ENCODE data around the gene TRIO. TPM values are rescaled to one million over a fixed set of nuclear protein-coding genes. Genes with fewer than 3 reads are reported as not detected.
A peak's percentile ranks its signal among the peaks of the same experiment; 100 is the strongest.

Gene TRIO
- total RNA-seq, 1 experiment from 2014 or later: 88.8 TPM

GRCh38 chr5:14416621-14417275 is 273.6 kb downstream of the TRIO start:
- TF ChIP-seq FOXP4 (CRISPR knock-in tag; IDR thresholded peaks at IDR 0.05) (no peak), NFE2L1 (CRISPR knock-in tag; IDR thresholded peaks at IDR 0.05) (no peak)
- peak overlapping the region; percentile 73; the same call in 1 of the 2 replicates for H3K27ac Mint-ChIP-seq
- DNase-seq (ENCODE audit: low spot score) (no peak), ATAC-seq (peak; percentile 21)
- ChIA-PET CTCF (interaction anchor here (0.7 to 1.9 kb wide), 4 partner anchors 12 to 232 kb away, joined by 3 to 9 read pairs (median 4); no protein-coding TSS in a partner anchor), POLR2A (no interaction called here)
- peaks cover 31% of the 10 kb centered on the region for H3K36me3 Mint-ChIP-seq
- peaks cover 54% of the 10 kb centered on the region for H3K4me1 Mint-ChIP-seq
- H3K9me3 Mint-ChIP-seq: no peaks in the 10 kb centered on the region
- no peak overlapping the region for H3K4me3 Mint-ChIP-seq
- H3K27me3 Mint-ChIP-seq (ENCODE audit: low read depth): no peaks in the 10 kb centered on the region

- CTCF ChIA-PET: interaction anchor here (0.7 to 1.9 kb wide), 4 partner anchors 12 to 231 kb away, joined by 3 to 9 read pairs (median 4); no protein-coding TSS in a partner anchor
Measured at GRCh38 chr5:14417276-14417730, 274.2 kb downstream of the TRIO start.

GRCh38 chr5:14417792-14418765 is 274.9 kb downstream of the TRIO start:
- no peaks in the 10 kb centered on the region for H3K27me3 Mint-ChIP-seq (ENCODE audit: low read depth)
- ChIA-PET CTCF (interaction anchor here (1.4 to 1.9 kb wide), 2 partner anchors 87 to 230 kb away, joined by 4 to 9 read pairs; no protein-coding TSS in a partner anchor), POLR2A (interaction anchor here (0.6 kb wide), 1 partner anchor 26 kb away, joined by 4 read pairs; no protein-coding TSS in a partner anchor)
- no peak for DNase-seq (ENCODE audit: low spot score)
- H3K36me3 Mint-ChIP-seq: peaks cover 38% of the 10 kb centered on the region
- peak overlapping the region; percentile 85 for H3K27ac Mint-ChIP-seq
- no peak overlapping the region for H3K4me3 Mint-ChIP-seq
- peaks cover 52% of the 10 kb centered on the region for H3K4me1 Mint-ChIP-seq
- no peaks in the 10 kb centered on the region for H3K9me3 Mint-ChIP-seq
- ATAC-seq: peak; percentile 27
- TF ChIP-seq NFATC4 (CRISPR knock-in tag; IDR thresholded peaks at IDR 0.05): no peak
- TF ChIP-seq CBFB (CRISPR knock-in tag; IDR thresholded peaks at IDR 0.05; ENCODE audit: low read depth): no peak
- TF ChIP-seq ZNF425 (CRISPR knock-in tag; conservative IDR thresholded peaks at IDR 0.05): no peak
- no peak for TF ChIP-seq CREM (CRISPR knock-in tag; IDR thresholded peaks at IDR 0.05)
- no peak for TF ChIP-seq PREB (CRISPR knock-in tag; IDR thresholded peaks at IDR 0.05; ENCODE audit: borderline replicate concordance)
- no peak for TF ChIP-seq ZNF219 (CRISPR knock-in tag; IDR thresholded peaks at IDR 0.05; ENCODE audit: borderline replicate concordance)
- TF ChIP-seq, protein P1, sequence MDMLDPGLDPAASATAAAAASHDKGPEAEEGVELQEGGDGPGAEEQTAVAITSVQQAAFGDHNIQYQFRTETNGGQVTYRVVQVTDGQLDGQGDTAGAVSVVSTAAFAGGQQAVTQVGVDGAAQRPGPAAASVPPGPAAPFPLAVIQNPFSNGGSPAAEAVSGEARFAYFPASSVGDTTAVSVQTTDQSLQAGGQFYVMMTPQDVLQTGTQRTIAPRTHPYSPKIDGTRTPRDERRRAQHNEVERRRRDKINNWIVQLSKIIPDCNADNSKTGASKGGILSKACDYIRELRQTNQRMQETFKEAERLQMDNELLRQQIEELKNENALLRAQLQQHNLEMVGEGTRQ (CRISPR knock-in tag; IDR thresholded peaks at IDR 0.05): no peak
- no peak for TF ChIP-seq ZNF416 (CRISPR knock-in tag; IDR thresholded peaks at IDR 0.05)
- no peak for TF ChIP-seq CREB1 (CRISPR knock-in tag; IDR thresholded peaks at IDR 0.05)
- TF ChIP-seq, protein P2, sequence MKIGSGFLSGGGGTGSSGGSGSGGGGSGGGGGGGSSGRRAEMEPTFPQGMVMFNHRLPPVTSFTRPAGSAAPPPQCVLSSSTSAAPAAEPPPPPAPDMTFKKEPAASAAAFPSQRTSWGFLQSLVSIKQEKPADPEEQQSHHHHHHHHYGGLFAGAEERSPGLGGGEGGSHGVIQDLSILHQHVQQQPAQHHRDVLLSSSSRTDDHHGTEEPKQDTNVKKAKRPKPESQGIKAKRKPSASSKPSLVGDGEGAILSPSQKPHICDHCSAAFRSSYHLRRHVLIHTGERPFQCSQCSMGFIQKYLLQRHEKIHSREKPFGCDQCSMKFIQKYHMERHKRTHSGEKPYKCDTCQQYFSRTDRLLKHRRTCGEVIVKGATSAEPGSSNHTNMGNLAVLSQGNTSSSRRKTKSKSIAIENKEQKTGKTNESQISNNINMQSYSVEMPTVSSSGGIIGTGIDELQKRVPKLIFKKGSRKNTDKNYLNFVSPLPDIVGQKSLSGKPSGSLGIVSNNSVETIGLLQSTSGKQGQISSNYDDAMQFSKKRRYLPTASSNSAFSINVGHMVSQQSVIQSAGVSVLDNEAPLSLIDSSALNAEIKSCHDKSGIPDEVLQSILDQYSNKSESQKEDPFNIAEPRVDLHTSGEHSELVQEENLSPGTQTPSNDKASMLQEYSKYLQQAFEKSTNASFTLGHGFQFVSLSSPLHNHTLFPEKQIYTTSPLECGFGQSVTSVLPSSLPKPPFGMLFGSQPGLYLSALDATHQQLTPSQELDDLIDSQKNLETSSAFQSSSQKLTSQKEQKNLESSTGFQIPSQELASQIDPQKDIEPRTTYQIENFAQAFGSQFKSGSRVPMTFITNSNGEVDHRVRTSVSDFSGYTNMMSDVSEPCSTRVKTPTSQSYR (CRISPR knock-in tag; IDR thresholded peaks at IDR 0.05): no peak

More at GRCh38 chr5:14417276-14417730, 274.2 kb downstream of the TRIO start:
- no peak for TF ChIP-seq PREB (CRISPR knock-in tag; IDR thresholded peaks at IDR 0.05; ENCODE audit: borderline replicate concordance)
- no peak for TF ChIP-seq CREB1 (CRISPR knock-in tag; IDR thresholded peaks at IDR 0.05)
- TF ChIP-seq RORB (CRISPR knock-in tag; IDR thresholded peaks at IDR 0.05): no peak
- no peak for TF ChIP-seq GTF2I (CRISPR knock-in tag; conservative IDR thresholded peaks at IDR 0.05)
- TF ChIP-seq GABPB1 (CRISPR knock-in tag; IDR thresholded peaks at IDR 0.05): no peak
- TF ChIP-seq, protein P3, sequence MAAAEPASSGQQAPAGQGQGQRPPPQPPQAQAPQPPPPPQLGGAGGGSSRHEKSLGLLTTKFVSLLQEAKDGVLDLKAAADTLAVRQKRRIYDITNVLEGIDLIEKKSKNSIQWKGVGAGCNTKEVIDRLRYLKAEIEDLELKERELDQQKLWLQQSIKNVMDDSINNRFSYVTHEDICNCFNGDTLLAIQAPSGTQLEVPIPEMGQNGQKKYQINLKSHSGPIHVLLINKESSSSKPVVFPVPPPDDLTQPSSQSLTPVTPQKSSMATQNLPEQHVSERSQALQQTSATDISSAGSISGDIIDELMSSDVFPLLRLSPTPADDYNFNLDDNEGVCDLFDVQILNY (CRISPR knock-in tag; IDR thresholded peaks at IDR 0.05): no peak
- TF ChIP-seq ZNF423 (CRISPR knock-in tag; IDR thresholded peaks at IDR 0.05): peak; percentile 70
- ATAC-seq (peak; percentile 58), DNase-seq (ENCODE audit: low spot score) (peak; percentile 24)
- Mint-ChIP-seq H3K4me1 (peaks cover 54% of the 10 kb centered on the region), H3K27me3 (ENCODE audit: low read depth) (no peaks in the 10 kb centered on the region), H3K36me3 (peaks cover 34% of the 10 kb centered on the region), H3K27ac (peak overlapping the region; percentile 73; the same call in 1 of the 2 replicates), H3K9me3 (no peaks in the 10 kb centered on the region), H3K4me3 (no peak overlapping the region)
- POLR2A ChIA-PET: no interaction called here
